ENCODE results near the gene S100A8.

S100A8 gene

GRCh38 chr1:153345187-153346076 lies 45.4 kb downstream of the S100A8 start:
- DNase-seq: no peak

- DNase-seq: no peak
Measured at GRCh38 chr1:153344718-153345025, 46.2 kb downstream of the S100A8 start.

- DNase-seq: no peak
Measured at GRCh38 chr1:153343811-153344717, 46.8 kb downstream of the S100A8 start.

GRCh38 chr1:153343040-153343681 lies 47.7 kb downstream of the S100A8 start:
- DNase-seq: no peak

GRCh38 chr1:153342178-153342577 lies 48.7 kb downstream of the S100A8 start:
- no peak for DNase-seq

- DNase-seq: no peak
Measured at GRCh38 chr1:153341431-153341934, 49.4 kb downstream of the S100A8 start.

DNA sequence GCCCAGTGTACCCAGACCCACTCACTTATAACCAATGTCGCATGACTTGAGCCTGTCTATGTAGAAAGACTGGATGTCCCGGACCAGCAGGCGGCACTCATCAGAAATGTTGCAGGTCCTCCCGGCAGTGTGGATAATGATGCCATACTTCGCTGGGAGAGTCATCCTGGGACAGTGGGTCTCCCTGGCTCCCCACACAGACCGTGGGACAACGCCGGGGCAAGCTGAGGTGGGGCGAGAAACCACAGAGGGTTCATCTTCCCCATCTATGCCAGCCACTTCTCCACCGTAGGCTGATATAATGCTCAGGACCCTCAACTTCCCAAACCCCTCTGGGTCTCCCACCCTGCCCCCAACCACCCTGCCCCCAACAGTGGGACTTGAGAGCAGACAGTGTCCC lies 50.5 kb downstream of the S100A8 start:
- no peak for DNase-seq

Data from stimulated activated CD8-positive, alpha-beta memory T cell treated with anti-CD3 and anti-CD28 coated beads, Interleukin-4, amount 100 ng/mL, for 48 hours (primary cell).